Gastroesophageal sphincter (tissue), 4 donors: ENCODE results near the gene ANAPC2. TPM values are rescaled to one million over a fixed set of nuclear protein-coding genes. Genes with fewer than 3 reads are reported as not detected.

Experiments used
- ATAC-seq: fragments of 150-250 bp; one replicate; pipeline ENCODE4 v1.9.1; 2016; ENCODE audit warnings: mild to moderate bottlenecking, moderate library complexity
- H3K27ac ChIP-seq, 4 donors: fragments of 200-600 bp; sonication (generic) in 3 of 4; 1 replicate in 3 of 4; 2 replicates in 1 of 4; pipeline ENCODE4 v1.5.1; 2016 to 2019
- H3K27me3 ChIP-seq: fragments of 200-600 bp; sonication (generic); one replicate; pipeline ENCODE4 v1.5.1; 2019
- H3K36me3 ChIP-seq, 2 donors: fragments of 200-600 bp; sonication (generic); one replicate each; pipeline ENCODE4 v1.5.1; 2019; ENCODE audit warnings: control low read depth in 1 of 2
- H3K4me1 ChIP-seq, 3 donors: fragments of 200-600 bp; sonication (generic); 1 replicate in 2 of 3; 2 replicates in 1 of 3; pipeline ENCODE4 v1.5.1; 2016 to 2019; ENCODE audit warnings: control low read depth in 2 of 3
- H3K4me3 ChIP-seq, 2 donors: fragments of 200-600 bp; sonication (generic); one replicate each; pipeline ENCODE4 v1.5.1; 2019; ENCODE audit warnings: mild to moderate bottlenecking in 1 of 2, moderate library complexity in 1 of 2
- H3K9me3 ChIP-seq, 3 donors: fragments of 200-600 bp; sonication (generic); one replicate each; pipeline ENCODE4 v1.5.1; 2017 to 2019; ENCODE audit warnings: control low read depth in 2 of 3
- EP300 ChIP-seq: sonication (generic); formaldehyde crosslinking; IDR thresholded peaks from one replicate; pipeline ENCODE4 v1.6.1; 2017; ENCODE audit warnings: antibody characterized with exemption, mild to moderate bottlenecking
- POLR2A ChIP-seq, 2 donors: fragments of 450-650 bp; IDR thresholded peaks; one replicate each; pipeline ENCODE4 v1.6.1; 2017; ENCODE audit warnings: antibody characterized with exemption in 2 of 2, mild to moderate bottlenecking in 2 of 2, moderate library complexity in 1 of 2
- POLR2AphosphoS5 ChIP-seq: sonication (generic); formaldehyde crosslinking; IDR thresholded peaks from one replicate; pipeline ENCODE4 v1.6.1; 2017; ENCODE audit warnings: antibody characterized with exemption
- WGBS, 2 donors: methylation state at CpG; one replicate each; pipeline ENCODE4 v1.1.5; 2018; ENCODE audit warnings: low coverage in 1 of 2; 5-methylcytosine and 5-hydroxymethylcytosine counted together
- total RNA-seq, 4 donors: library from RNA; depleted of rRNA; stranded (reverse); fragments of >200 nt; gene quantifications; one replicate each; pipeline ENCODE4 v1.1.0, GENCODE V29; 2016
- TF ChIP-seq, protein P1 (sequence below), 4 experiments: fragments of 200-600 bp in 2 of 4; fragments of 450-650 bp in 2 of 4; sonication (generic) in 1 of 4; IDR thresholded peaks; one replicate each; pipeline ENCODE4 v1.5.1; 2017 to 2019; ENCODE audit warnings: antibody characterized with exemption in 4 of 4, mild to moderate bottlenecking in 2 of 4, moderate library complexity in 2 of 4

Gene ANAPC2
- total RNA-seq, 4 donors from 2014 or later = 11.9 to 32.1 (median 23.7) TPM

DNA sequence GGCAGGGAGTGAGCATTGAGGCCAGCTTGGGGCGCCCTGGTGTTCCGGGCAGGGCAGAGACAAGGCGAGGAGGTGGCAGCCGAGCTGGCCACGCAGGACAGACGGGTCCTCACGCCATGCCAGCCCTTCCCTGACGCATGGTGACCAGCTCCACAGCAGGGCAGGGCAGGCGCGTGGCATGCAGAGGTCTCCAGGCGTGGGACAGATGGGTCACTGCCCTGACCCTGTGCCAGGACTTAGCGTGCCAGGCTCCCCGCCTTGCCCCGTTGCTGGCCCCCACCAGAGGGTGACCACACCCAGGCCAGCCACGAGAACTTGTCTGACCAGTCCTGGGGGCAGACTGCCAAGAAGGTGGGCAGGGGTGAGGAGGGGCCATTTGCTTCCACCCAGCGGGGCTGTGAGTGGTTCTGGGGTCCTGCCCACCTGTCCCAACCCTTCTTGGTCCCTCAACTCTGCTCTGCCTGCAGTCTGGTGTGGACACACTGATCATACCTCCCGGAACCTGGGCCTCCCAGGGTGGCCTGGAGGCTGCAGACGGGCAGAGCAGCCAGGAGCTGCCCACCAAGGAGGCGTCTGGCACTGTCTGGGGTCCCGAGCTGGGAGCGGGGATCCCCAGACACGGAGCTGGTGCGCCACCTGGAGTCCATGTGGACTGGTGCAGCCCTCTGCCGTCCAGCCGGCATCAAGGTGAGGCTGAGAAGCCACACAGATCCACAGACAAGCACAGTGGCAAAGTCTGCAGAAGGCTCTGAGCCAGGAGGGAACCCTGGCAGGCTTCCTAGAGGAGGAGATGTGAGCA, 38.9 kb upstream of the ANAPC2 start, which contains the start of gene RNF224:
Gene RNF224 (plus strand): TSS at position 449 of the 799 bp plus-strand sequence. CDS start 834 bp downstream, outside the sequence.
- no peaks in the 10 kb centered on the region for H3K36me3 ChIP-seq
- no peak for ATAC-seq
- H3K4me3 ChIP-seq = no peak within 1 kb of the TSS
- H3K27me3 ChIP-seq = peaks cover 63% of the 10 kb centered on the region
- no peak within 1 kb of the TSS for H3K27ac ChIP-seq
- WGBS, 2 donors = 80% methylated on average over 1 of the region's 25 CpGs; no CpG with 5 or more reads in 1 of the 2 donors
- TF ChIP-seq POLR2A (IDR thresholded peaks at IDR 0.05) = no peak
- TF ChIP-seq POLR2AphosphoS5 = no peak
- no peak for TF ChIP-seq EP300
- TF ChIP-seq, protein P1, sequence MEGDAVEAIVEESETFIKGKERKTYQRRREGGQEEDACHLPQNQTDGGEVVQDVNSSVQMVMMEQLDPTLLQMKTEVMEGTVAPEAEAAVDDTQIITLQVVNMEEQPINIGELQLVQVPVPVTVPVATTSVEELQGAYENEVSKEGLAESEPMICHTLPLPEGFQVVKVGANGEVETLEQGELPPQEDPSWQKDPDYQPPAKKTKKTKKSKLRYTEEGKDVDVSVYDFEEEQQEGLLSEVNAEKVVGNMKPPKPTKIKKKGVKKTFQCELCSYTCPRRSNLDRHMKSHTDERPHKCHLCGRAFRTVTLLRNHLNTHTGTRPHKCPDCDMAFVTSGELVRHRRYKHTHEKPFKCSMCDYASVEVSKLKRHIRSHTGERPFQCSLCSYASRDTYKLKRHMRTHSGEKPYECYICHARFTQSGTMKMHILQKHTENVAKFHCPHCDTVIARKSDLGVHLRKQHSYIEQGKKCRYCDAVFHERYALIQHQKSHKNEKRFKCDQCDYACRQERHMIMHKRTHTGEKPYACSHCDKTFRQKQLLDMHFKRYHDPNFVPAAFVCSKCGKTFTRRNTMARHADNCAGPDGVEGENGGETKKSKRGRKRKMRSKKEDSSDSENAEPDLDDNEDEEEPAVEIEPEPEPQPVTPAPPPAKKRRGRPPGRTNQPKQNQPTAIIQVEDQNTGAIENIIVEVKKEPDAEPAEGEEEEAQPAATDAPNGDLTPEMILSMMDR (IDR thresholded peaks at IDR 0.05) = peak in 3 of 4 experiments; percentile 84 to 91 (median 84)
- H3K4me1 ChIP-seq = peaks cover 0 to 33% (median 11%) of the 10 kb centered on the region in 3 donors
- H3K9me3 ChIP-seq = no peaks in the 10 kb centered on the region

GRCh38 chr9:137226338-137227053, 38.1 kb upstream of the ANAPC2 start:
- Histone ChIP-seq H3K27ac (no peak overlapping the region), H3K36me3 (no peaks in the 10 kb centered on the region), H3K4me1 (peaks cover 0 to 38% (median 14%) of the 10 kb centered on the region in 3 donors), H3K9me3 (no peaks in the 10 kb centered on the region), H3K27me3 (peaks cover 56% of the 10 kb centered on the region), H3K4me3 (no peak overlapping the region)
- WGBS, 2 donors = 69 to 86% methylated on average over 3 of the region's 18 CpGs
- TF ChIP-seq, protein P1 (IDR thresholded peaks at IDR 0.05) = no peak
- no peak for TF ChIP-seq EP300
- no peak for TF ChIP-seq POLR2A (IDR thresholded peaks at IDR 0.05)
- TF ChIP-seq POLR2AphosphoS5 = no peak
- ATAC-seq = no peak

- ATAC-seq = no peak
- TF ChIP-seq POLR2A (IDR thresholded peaks at IDR 0.05) = no peak
- no peak for TF ChIP-seq EP300
- TF ChIP-seq, protein P1 (IDR thresholded peaks at IDR 0.05) = no peak
- TF ChIP-seq POLR2AphosphoS5 = no peak
- 0% methylated on average over 1 of the region's 21 CpGs; no CpG with 5 or more reads in 1 of the 2 donors for WGBS, 2 donors
- Histone ChIP-seq H3K27ac (no peak overlapping the region), H3K36me3 (no peaks in the 10 kb centered on the region), H3K4me3 (no peak overlapping the region), H3K9me3 (no peaks in the 10 kb centered on the region), H3K27me3 (peaks cover 49% of the 10 kb centered on the region), H3K4me1 (peaks cover 0 to 45% (median 17%) of the 10 kb centered on the region in 3 donors)
These were observed 37.5 kb upstream of the ANAPC2 start for GRCh38 chr9:137225699-137226331.

DNA sequence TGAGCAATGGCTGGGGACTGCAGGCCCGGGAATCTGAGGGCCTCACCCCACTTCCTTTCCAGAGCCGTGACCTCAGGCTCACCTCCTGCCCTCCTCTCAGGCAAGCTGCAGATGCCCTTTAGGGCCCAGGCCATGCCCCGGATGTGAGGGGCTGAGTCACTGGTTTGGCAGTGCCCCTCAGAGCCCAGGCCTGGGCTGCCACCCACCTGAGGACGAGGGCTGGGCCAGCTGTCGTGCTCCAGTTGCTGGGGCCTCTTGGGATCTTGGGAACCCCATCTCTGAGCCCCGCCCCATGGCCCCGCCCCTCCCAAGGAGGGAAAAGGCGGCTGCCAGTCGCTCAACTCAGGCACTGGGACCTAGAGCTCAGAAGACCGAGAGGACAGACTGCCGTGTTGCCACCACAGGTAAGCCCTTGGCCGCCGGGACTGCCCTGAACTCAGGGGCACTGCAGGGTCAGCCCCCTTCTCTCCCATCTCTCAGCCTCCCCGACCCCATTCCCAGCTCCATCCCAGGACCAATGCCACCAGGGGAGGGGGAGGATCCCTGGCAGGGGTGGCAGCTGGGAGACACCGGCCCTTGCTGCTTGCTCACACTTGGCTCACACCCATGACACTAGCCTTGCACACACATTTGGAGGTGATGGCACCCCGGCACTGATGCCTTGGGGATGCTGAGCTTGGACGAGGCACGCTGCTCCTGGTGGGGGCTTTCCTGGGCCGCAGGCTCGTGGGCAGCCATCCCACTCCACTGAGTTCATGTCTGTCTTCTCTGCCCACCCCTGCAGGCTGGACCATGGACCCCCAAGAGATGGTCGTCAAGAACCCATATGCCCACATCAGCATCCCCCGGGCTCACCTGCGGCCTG, 36.7 kb upstream of the ANAPC2 start, which contains the start of gene CYSRT1:
Gene CYSRT1 (plus strand): TSS at position 345 of the 865 bp plus-strand sequence. CDS start 448 bp downstream, at position 793.
- peaks cover 0 to 47% (median 17%) of the 10 kb centered on the region in 3 donors for H3K4me1 ChIP-seq
- 20% methylated on average over 1 of the region's 23 CpGs; no CpG with 5 or more reads in 1 of the 2 donors for WGBS, 2 donors
- no peak for ATAC-seq
- no peaks in the 10 kb centered on the region for H3K36me3 ChIP-seq
- H3K27ac ChIP-seq = peak within 1 kb of the TSS in 3 of 4 donors; percentile 87 to 94 (median 92)
- peaks cover 41% of the 10 kb centered on the region for H3K27me3 ChIP-seq
- H3K4me3 ChIP-seq = peak within 1 kb of the TSS; percentile 64 to 79
- H3K9me3 ChIP-seq = no peaks in the 10 kb centered on the region
- TF ChIP-seq, protein P1 (IDR thresholded peaks at IDR 0.05) = no peak
- TF ChIP-seq EP300 (no peak), POLR2A (IDR thresholded peaks at IDR 0.05) (no peak)
